Endometrial microvascular endothelial cells (primary cell): Measurements from ENCODE around the gene DUSP22. TPM values are rescaled to one million over a fixed set of nuclear protein-coding genes. Genes with fewer than 3 reads are reported as not detected.

Source experiments
- in situ Hi-C: cut with HindIII; loops from 2 replicates; pipeline ENCODE4 v1.10.0; 2017; ENCODE audit warnings: low sequenced_read_pairs, low pct_unique_long_range_greater_than_20kb; ENCODE audit errors: inconsistent ontology term
- total RNA-seq: library from RNA; depleted of rRNA; stranded (reverse); fragments of >200 nt; gene quantifications from one replicate; pipeline ENCODE4 v1.2.3, GENCODE V29; 2015; ENCODE audit errors: inconsistent ontology term

Gene DUSP22
- total RNA-seq, 1 donor from 2014 or later, result 34.2 TPM

GRCh38 chr6:305371-306206 is 13.3 kb downstream of the DUSP22 start:
- in situ Hi-C loops, result no loop called here

- in situ Hi-C loops, result no loop called here
These were observed 14.4 kb downstream of the DUSP22 start for GRCh38 chr6:306641-307061.

- in situ Hi-C loops, result no loop called here
These were observed 15.0 kb downstream of the DUSP22 start for GRCh38 chr6:307065-307814.

- in situ Hi-C loops, result no loop called here
These were observed 15.6 kb downstream of the DUSP22 start for GRCh38 chr6:307874-308273.

GRCh38 chr6:308307-308706 is 16.0 kb downstream of the DUSP22 start:
- in situ Hi-C loops, result no loop called here

GRCh38 chr6:308768-309167 is 16.5 kb downstream of the DUSP22 start:
- in situ Hi-C loops, result no loop called here

GRCh38 chr6:309947-310346 is 17.7 kb downstream of the DUSP22 start:
- in situ Hi-C loops, result no loop called here

GRCh38 chr6:310671-311070 is 18.4 kb downstream of the DUSP22 start:
- in situ Hi-C loops, result no loop called here

GRCh38 chr6:311679-312220 is 19.5 kb downstream of the DUSP22 start:
- in situ Hi-C loops, result no loop called here

- in situ Hi-C loops, result no loop called here
These were observed 20.8 kb downstream of the DUSP22 start for GRCh38 chr6:313087-313486.

GRCh38 chr6:313917-314316 is 21.6 kb downstream of the DUSP22 start:
- in situ Hi-C loops, result no loop called here

- in situ Hi-C loops, result no loop called here
These were observed 22.1 kb downstream of the DUSP22 start for GRCh38 chr6:314377-314776.

GRCh38 chr6:315226-315625 is 22.9 kb downstream of the DUSP22 start:
- in situ Hi-C loops, result no loop called here

GRCh38 chr6:315921-316752 is 23.9 kb downstream of the DUSP22 start:
- in situ Hi-C loops, result no loop called here

- in situ Hi-C loops, result no loop called here
These were observed 24.4 kb downstream of the DUSP22 start for GRCh38 chr6:316753-317038.

GRCh38 chr6:317060-317447 is 24.8 kb downstream of the DUSP22 start:
- in situ Hi-C loops, result no loop called here

- in situ Hi-C loops, result no loop called here
These were observed 25.3 kb downstream of the DUSP22 start for GRCh38 chr6:317448-318144.

GRCh38 chr6:318243-318890 is 26.1 kb downstream of the DUSP22 start:
- in situ Hi-C loops, result no loop called here
